Anterior cingulate cortex (tissue), 58 donors: ENCODE measurements around the gene CAMK1D.
A peak's percentile ranks its signal among the peaks of the same experiment; 100 is the strongest.
"Not testable (repeated sequence)": the region's sequence is repeated elsewhere in the genome, so short reads cannot be mapped to it uniquely, and the experiment has no call there.

Source experiments
- DNase-seq, 58 donors: peaks; one replicate each; lab custom pipeline; 2025; lab: John Stamatoyannopoulos, UW

Gene CAMK1D

DNA sequence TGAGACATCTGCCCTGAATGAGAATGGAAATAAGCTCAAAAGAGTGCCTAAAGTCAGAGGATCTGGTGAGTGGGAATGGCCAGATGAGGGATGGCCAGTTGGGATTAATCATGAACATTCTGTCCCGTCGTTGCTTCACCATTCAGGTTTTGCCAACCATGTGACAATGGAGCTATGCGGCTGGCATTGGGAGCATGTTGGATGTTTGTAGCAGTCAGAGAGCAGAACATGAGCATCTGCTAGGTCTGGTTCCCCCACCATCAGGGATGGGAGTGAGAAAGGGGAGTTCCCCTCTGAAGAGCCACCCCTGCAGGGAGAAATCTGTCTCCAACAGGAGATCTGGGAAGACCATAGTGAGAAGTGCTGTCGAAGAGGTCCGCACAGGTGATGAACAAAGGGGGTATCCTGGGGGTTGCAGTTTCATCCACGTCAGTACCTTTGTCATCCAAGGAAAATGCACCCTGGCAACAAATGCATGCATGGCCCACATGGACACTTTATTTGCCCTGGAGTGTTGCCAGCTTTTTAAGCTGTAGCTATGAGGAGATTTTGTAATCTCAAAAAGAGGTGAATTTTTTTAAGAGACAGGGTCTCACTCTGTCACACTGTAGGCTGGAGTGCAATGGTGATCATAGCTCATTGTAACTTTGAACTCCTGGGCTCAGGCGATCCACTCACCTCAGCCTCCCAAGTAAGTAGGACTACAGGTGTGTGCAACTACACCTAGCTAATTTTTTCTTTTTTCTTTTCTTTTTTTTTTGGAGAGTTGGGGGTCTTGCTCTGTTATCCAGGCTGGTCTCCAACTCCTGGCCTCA lies 190.2 kb downstream of the CAMK1D start:
- DNase-seq = peak in 3 of 58 donors; percentile 6 to 12 (median 8)

DNA sequence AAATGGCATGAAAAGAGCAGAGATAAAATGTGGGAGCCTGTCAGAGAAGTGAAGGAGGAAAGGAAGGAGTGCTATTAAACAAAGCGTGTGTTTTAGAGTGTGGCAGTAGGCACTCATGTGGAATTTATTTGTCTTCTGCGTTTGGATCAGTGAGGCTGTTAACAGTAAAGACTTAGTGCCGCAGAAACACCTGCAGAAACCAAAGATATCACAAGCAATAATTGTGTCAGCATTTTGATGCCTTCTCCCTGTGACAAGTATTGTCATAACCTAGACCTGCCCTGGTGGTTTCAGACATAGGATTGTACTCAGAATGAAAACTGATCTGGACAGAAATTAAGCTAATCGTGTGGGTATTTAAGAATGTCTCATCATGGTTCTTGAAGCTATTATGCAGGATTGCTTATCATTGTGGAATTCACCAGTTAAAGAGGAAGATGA lies 191.0 kb downstream of the CAMK1D start:
- no peak for DNase-seq

DNA sequence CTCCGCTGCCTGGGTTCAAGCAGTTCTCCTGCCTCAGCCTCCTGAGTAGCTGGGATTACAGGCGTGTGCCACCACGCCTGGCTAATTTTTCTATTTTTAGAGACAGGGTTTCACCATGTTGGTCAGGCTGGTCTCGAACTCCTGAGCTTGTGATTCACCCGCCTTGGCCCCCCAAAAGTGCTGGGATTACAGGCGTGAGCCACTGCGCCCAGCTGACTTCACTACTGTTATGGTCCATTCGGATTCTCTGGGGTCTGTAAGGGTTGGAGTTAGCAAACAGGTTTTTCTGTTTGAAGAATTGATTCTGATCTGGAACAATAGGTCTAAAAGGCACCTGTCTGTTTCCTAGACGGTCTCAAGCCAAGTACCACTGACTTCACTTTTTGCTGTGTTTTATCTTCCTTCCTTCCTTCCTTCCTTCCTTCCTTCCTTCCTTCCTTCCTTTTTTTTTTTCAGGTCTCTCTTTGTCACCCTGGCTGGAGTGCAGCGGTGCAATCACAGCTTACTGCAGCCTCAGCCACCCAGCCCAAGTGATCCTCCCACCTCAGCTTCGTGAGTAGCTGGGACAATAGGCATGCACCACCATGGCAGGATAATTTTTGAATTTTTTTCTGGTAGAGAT lies 192.2 kb downstream of the CAMK1D start:
- no peak for DNase-seq

DNA sequence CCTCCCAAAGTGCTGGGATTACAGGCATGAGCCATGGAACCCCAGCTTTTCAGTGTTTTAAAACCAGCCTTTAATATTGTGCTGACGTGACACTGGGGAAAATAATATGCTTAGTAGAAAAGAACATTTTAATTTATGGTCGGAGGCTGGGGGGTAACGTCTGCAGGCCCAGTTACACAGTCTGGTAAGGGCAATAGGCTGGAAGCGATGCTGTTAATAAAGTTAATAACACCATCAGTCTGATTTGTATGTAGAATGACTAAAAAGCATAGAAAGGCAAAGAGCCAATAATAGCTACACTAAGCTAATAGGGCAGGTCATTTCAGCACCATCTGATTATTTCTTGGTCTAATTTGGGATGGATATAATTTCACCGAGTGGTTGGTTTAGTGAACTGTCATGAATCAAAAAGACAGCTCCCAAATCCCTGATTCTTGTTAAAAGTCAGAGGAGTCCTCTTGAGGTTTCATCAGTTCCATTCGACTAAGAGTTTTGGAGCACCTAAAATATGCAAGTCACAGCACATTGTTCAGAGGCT lies 192.9 kb downstream of the CAMK1D start:
- DNase-seq = no peak

DNA sequence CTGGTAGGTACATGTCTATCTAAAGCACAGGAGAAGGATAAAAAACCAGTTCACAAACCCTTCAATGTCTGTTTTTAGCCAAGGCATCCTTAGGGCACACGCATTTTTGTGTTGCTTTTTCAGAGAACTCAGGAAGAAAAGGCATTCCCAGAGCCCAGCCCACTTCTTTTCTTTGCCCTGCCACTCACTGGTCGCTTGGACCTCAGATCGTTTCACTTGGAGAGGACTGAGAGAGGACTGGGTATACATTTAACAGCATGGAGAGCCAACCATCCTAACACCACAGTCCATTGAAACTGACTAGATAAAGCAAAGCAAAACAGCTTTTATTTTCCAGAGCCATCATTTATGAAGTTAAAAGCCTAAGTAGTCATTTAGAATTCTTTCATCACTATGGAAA lies 194.2 kb downstream of the CAMK1D start:
- DNase-seq = no peak

DNA sequence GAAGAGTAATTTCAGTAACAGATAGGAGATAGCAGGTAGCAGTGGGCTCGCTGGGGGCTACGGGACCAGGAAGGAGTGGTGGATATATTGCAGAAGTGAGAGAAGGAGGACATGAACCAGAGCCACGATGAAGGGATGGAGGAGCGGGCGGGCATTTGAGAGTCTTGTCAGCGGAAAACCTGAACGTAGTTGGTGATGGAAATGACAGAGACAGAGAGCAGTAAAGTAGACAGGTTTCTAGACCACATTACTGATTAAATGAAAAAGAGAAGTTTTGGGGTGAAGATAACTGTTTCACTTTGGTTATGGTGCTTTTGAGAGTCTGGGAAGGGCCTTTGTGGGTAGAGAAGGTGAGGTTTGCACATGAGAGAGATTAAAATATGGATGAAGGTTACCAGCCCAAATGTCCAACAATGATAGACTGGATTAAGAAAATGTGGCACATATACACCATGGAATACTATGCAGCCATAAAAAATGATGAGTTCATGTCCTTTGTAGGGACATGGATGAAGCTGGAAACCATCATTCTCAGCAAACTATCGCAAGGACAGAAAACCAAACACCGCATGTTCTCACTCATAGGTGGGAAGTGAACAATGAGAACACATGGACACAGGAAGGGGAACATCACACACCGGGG lies 196.9 kb downstream of the CAMK1D start:
- DNase-seq = not testable (repeated sequence)

DNA sequence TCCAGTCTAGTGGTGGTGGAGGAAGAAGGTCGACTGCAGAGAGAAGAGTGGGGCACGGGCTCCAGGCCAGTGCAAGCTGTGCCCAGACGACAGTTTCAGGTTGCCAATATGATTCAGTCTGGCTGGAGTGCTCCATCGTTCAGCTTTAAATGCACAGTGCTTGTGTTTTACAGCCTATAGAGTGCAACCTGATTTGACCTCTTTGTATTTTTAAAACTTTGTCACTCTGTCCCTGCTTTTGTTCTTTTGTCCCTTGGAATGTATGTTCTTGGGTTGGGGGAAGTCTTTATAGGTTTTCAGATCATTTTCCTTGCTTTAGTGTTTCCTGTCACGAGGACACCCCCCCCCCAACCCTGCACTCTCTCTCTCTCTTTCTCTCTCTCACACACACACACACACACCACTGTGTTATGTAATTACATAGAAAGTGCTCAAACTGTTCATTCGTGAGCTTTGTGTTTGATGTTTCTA lies 198.0 kb downstream of the CAMK1D start:
- no peak for DNase-seq

DNA sequence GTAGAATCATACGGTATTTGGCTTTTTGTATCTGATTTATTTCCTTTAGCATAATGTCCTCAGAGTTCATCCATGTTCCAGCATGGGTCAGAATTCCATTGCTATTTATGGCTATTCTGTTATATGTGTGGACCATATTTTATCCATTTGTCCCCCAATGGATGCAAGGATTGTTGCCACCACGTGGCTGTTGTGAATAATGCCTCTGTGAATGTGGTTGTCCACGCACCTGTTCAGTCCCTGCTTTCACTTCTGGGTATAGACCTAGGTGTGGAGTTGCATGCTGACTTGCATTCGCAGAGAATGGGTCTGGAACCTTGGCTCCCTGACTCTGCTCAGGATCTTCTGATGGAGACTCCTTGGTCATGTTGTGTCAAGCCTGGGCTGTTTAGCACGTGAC lies 199.9 kb downstream of the CAMK1D start:
- no peak for DNase-seq

DNA sequence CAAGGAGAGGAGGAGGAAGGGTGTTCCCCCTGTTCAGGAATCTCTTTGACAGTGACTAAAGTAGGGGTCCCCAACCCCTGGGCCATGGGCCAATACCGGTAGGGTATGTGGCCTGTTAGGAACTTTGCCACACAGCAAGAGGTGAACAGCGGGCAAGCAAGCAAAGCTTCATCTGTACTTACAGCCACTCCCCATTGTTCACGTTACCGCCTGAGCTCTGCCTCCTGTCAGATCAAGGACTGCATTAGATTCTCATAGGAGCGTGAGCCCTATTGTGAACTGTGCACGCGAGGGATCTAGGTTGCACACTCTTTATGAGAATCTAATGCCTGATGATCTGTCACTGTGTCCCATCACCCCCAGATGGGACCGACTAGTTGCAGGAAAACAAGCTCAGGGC lies 201.6 kb downstream of the CAMK1D start:
- DNase-seq = no peak

DNA sequence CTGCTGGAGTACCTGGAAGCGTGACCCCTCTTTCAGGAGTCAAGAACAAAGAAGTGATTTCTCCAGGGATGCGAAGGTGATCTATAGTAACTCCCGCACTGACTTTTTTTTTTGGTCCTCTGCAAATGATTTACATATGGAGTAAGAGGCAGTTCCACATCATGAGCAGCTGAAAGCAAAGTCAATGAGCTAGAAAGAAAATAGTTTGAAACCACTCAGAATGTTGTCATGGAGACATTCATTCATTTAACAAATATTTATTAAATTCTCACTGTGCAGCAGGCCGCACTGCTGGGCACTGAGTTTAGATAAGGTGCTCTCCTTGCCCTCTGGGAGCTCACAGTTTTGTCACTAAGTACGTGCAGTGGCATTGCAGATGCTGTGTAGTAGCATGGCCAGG lies 206.7 kb downstream of the CAMK1D start:
- no peak for DNase-seq

DNA sequence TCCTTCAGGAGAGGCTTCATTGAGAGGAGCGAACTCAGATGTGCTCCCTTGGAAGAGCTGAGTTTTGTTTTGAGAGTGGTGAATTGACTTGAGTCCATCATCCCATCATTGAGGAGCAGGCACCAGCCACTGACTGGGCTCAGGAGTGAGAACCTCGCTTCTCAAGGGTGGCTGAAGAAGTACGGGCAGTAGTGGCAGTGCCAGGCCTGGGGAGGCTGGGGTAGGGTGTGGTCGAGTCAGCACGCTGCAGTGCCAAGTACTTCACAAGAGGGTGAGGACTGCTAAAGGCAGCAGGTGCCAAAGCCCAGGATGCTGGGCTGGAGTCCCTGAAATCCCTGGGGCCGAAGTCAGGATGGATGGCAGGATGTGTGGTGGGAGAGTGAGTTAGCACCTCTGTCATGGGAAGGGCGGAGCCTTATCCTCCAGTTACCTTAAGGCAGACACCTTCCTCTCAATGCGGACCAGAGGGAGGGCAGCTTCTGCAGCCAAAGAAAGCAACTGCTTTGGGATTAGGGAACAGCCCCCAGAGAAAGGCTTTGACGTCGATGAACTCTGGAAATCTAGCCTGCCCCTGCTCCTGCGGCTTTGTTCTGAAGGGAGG lies 210.3 kb downstream of the CAMK1D start:
- DNase-seq = no peak

DNA sequence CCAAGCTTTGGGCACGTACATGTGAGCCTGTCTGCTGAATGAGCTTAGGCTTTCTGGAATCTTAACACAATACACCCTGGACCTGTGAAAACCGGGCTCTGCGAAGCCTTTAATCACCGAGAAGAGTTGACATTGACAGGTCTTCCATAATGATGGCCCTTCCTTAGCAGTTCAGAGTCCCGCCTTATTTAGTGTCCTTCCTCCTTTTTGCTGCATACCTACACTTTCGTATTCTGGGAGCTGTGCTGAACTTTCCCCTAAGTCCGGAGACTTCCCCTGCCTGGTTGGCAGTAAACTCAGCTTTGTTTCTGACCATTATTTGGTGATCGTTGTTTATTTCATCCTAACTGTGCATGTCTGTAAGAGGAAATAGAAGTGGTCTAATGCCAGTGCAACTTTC lies 212.0 kb downstream of the CAMK1D start:
- no peak for DNase-seq

DNA sequence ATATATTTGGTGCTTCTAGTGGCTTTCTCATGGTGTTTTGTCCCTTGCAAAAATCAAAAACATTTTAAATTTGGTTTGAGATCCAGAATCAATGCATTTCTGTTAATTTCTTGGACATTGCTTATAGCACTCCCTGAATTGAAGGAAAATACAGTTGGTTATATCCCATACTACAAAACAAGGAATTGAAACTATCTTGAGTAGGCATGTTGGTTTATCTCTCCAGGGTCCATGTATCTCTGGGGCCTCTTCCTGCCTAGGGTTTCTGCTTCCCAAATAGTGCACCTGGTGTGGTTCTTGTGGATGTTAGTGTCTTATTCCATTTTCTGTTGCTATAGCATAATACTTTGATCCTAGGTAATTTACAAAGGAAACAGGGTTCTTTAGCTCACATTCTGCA lies 212.4 kb downstream of the CAMK1D start:
- no peak for DNase-seq

DNA sequence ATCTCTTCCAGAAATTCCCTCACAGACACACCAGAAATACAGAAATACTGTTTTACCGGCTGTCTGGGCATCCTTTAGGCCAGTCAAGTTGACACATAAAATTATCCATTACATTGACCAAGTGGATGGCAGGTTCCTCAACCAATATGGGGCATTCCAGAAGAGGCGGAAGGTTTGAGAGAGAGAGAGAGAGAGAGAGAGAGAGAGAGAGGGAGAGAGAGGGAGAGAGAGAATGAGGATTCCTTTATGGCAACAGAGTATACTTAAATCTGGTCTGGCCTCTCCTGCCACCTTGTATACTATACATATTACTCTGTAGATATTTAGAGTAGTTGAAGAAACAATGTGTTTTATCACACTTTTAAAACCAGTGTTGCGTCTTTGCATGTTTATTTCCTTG lies 214.1 kb downstream of the CAMK1D start:
- no peak for DNase-seq

DNA sequence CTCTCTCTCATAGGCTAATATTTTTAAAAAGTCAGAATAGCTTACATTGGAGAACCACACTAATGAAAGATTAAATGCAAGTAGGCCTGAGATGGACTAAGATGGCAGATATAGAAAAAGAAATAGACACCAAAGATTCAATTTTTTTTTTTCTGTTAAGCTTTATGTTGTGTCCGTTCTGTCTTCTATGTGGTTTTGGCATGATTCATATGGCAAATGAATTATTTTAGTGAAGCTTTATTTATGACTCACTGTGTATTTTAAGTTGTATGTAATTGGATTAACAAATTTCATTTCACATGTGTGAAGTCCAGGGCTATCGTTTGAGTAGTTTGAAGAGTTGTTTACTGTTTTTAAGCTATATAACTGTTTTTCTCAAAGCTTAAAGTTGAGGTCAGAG lies 214.8 kb downstream of the CAMK1D start:
- DNase-seq = no peak

DNA sequence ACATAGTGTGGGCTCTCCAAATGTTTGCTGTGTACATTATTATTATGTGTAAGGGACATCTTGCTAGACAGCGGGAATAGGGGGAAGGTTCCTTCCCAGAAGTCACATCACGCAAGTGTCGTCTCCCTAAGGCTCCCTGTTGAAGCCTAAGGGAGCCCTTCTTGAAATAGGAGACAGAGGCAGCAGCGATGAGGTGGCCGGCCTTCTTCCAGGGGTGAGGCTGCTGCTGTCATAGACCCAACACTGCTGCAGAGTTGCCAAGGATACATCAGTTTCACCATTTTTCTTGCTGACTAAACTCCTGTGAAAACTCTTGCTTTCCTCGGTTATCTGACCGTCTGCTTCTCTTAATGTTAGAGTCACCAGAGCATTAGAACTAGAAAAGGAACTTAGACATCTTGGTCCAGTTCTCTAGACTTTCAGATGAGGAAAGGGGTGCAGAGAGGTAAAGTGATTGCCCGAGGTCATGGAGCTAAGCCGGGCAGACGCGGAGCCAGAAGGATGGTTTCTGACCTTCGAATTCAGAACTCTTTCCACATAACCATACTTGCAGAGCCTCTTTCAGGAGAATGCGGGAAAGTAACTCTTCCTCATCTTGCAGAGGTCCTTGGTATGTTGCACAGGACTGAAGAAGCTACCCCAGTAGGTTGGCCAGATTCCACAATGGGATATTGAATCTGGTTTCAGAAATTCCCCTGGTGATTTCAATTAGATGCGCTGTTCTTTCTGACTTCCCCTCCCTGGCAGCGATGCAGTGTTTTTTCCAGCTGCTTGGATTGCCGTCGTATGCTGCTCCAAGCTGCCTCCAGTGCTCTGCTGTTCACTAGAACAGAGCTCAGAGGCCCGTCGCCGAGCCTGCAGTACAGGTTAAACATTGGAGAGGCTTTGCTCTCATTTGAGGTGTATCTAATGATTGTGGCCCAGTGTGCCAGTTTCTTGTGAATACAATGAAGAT lies 217.1 kb downstream of the CAMK1D start:
- DNase-seq = no peak

DNA sequence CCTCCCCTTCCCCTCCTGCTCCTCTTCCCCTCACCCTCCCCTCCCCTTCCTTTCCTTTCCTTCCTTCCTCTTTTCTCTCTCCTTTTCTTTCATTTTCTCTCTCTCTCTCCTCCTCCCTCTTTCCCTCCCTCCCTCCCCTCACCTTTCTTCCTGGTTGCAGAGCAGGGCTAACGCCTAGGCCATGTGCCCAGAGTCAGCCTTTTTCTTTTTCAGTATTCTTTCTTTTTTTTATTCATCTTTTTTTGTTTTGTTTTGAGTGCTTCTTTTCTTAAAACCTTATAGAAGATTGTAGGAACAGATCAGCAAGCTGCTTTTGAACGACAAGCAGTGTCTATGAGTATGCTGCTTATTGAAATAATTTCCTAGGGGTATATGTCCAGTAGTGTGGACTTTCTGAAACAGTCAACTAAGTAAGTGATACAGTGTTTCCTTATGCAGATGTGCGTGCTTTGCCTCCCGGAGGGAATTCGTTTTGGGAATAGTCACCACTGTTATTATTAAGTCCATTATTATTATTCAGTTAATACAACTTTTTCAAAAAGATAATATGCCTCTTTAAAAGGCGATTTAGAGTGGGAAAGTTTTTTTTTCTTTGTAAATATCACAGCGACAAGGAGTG lies 219.2 kb downstream of the CAMK1D start:
- no peak for DNase-seq

DNA sequence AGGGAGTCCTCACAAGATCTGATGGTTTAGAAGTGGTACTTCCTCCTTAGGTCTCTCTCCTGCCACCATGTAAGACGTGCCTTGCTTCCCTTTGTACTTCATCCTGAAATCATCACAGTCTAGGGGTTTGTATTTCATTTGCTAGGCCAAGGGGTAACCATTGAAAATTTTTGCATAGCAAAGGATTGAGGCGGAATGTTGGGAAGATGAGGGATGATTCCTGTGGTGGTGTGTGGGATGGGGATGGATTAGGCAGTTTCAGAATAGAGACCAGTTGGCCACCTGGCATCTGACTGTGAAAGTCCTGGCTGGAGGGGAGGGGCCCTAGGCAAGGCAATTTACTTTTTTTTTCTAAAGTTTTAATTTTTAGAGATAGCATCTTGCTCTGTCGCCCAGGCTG lies 222.9 kb downstream of the CAMK1D start:
- DNase-seq = no peak

DNA sequence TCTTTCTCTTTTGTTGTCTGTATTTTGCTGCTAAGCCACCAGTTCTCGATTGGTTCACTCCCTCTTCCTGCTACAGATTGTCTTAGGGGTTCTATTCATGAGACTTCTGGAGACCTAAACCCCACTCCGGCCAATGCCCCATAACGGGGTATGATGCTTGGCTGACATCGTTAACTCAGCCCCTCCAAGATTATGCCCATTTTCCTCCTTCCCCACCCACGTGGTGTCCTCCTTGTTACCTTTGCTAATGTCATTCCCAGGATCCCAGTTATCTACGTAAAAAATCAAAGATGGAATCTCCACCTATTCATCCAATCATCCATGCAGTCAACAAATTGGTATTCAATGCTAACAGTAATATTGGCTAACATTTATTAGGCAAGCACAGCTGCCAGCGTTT lies 228.3 kb downstream of the CAMK1D start:
- DNase-seq = no peak
